Glutamatergic neuron (in vitro differentiated cells): ENCODE measurements around the gene APMAP. TPM values are rescaled to one million over a fixed set of nuclear protein-coding genes. Genes with fewer than 3 reads are reported as not detected.
A peak's percentile ranks its signal among the peaks of the same experiment; 100 is the strongest.

ENCODE experiments used
- DNase-seq: peaks from one replicate; pipeline ENCODE4 v3.0.0; 2022
- H3K27ac Mint-ChIP-seq: one replicate; pipeline ENCODE4 v1.8.0; 2020; ENCODE audit warnings: mild to moderate bottlenecking, mixed read lengths, inconsistent platforms; ENCODE audit not compliant: unreplicated experiment
- H3K27me3 Mint-ChIP-seq: one replicate; pipeline ENCODE4 v1.8.0; 2020; ENCODE audit warnings: mild to moderate bottlenecking, moderate library complexity, mixed read lengths, inconsistent platforms; ENCODE audit not compliant: unreplicated experiment
- H3K36me3 Mint-ChIP-seq: one replicate; pipeline ENCODE4 v1.8.0; 2020; ENCODE audit warnings: mild to moderate bottlenecking, mixed read lengths, inconsistent platforms; ENCODE audit not compliant: unreplicated experiment
- H3K4me1 Mint-ChIP-seq: one replicate; pipeline ENCODE4 v1.8.0; 2020; ENCODE audit warnings: mild to moderate bottlenecking, low read depth, mixed read lengths, inconsistent platforms; ENCODE audit not compliant: unreplicated experiment
- H3K4me3 Mint-ChIP-seq: one replicate; pipeline ENCODE4 v1.8.0; 2020; ENCODE audit warnings: mild to moderate bottlenecking, mixed read lengths, inconsistent platforms; ENCODE audit not compliant: unreplicated experiment
- H3K9me3 Mint-ChIP-seq: one replicate; pipeline ENCODE4 v1.8.0; 2020; ENCODE audit warnings: mild to moderate bottlenecking, moderate library complexity, mixed read lengths, inconsistent platforms; ENCODE audit not compliant: unreplicated experiment
- CTCF ChIP-seq: fragments of 200-600 bp; sonication (generic); IDR thresholded peaks from one replicate; pipeline ENCODE4 v1.5.0; 2021; ENCODE audit not compliant: partially characterized antibody, unreplicated experiment
- total RNA-seq: library from RNA; stranded (reverse); fragmentation: NEBNext Ultra II Directional; extraction: Animal tissue kit (Norgen Biotek cat#: 25700); gene quantifications from one replicate; pipeline ENCODE4 v1.2.1, GENCODE V29; 2021; ENCODE audit not compliant: unreplicated experiment

APMAP gene
- total RNA-seq, 1 donor from 2014 or later = 218 TPM

GRCh38 chr20:24953621-24954133, 38.9 kb downstream of the APMAP start:
- Mint-ChIP-seq H3K27me3 (no peaks in the 10 kb centered on the region), H3K36me3 (no peaks in the 10 kb centered on the region), H3K9me3 (peaks cover 3% of the 10 kb centered on the region), H3K4me1 (peaks cover 23% of the 10 kb centered on the region), H3K27ac (no peak overlapping the region), H3K4me3 (no peak overlapping the region)
- no peak for DNase-seq
- TF ChIP-seq CTCF = no peak

- no peak for TF ChIP-seq CTCF
- DNase-seq = no peak
- H3K27ac Mint-ChIP-seq = no peak overlapping the region
- no peak overlapping the region for H3K4me3 Mint-ChIP-seq
- peaks cover 3% of the 10 kb centered on the region for H3K9me3 Mint-ChIP-seq
- H3K27me3 Mint-ChIP-seq = peaks cover 3% of the 10 kb centered on the region
- H3K36me3 Mint-ChIP-seq = no peaks in the 10 kb centered on the region
- peaks cover 23% of the 10 kb centered on the region for H3K4me1 Mint-ChIP-seq
These were observed 39.4 kb downstream of the APMAP start for GRCh38 chr20:24953209-24953575.

GRCh38 chr20:24952376-24953208, 40.0 kb downstream of the APMAP start:
- Mint-ChIP-seq H3K4me1 (peaks cover 23% of the 10 kb centered on the region), H3K36me3 (no peaks in the 10 kb centered on the region), H3K27me3 (peaks cover 3% of the 10 kb centered on the region), H3K27ac (no peak overlapping the region), H3K4me3 (no peak overlapping the region), H3K9me3 (peaks cover 8% of the 10 kb centered on the region)
- TF ChIP-seq CTCF = no peak
- no peak for DNase-seq

- Mint-ChIP-seq H3K9me3 (peaks cover 8% of the 10 kb centered on the region), H3K4me1 (peaks cover 19% of the 10 kb centered on the region), H3K27me3 (peaks cover 3% of the 10 kb centered on the region), H3K4me3 (peak overlapping the region; percentile 62), H3K27ac (peak overlapping the region; percentile 59), H3K36me3 (peaks cover 8% of the 10 kb centered on the region)
- DNase-seq = no peak
- TF ChIP-seq CTCF = no peak
These were observed 40.9 kb downstream of the APMAP start for GRCh38 chr20:24951536-24952083.
